D721Med (cell line): Measurements from ENCODE around the gene TBPL2.
"Not testable (repeated sequence)": the region's sequence is repeated elsewhere in the genome, so short reads cannot be mapped to it uniquely, and the experiment has no call there.

ENCODE experiments used
- DNase-seq: peaks from one replicate; pipeline ENCODE4 v3.0.0; 2011; ENCODE audit warnings: low spot score; ENCODE audit not compliant: insufficient read length
- FAIRE-seq: peaks from 2 replicates; lab custom pipeline; 2011; peaks lifted over from hg19 to GRCh38; lab: Jason Lieb, UNC
- TF ChIP-seq, protein P1 (sequence below): IDR thresholded peaks from 2 replicates; pipeline ENCODE4 v1.5.1; 2012; ENCODE audit warnings: mild to moderate bottlenecking, control low read depth; ENCODE audit not compliant: insufficient read depth; ENCODE audit errors: missing control alignments

The TBPL2 gene

GRCh38 chr14:55388160-55388559, 52.3 kb downstream of the TBPL2 start:
- TF ChIP-seq, protein P1, sequence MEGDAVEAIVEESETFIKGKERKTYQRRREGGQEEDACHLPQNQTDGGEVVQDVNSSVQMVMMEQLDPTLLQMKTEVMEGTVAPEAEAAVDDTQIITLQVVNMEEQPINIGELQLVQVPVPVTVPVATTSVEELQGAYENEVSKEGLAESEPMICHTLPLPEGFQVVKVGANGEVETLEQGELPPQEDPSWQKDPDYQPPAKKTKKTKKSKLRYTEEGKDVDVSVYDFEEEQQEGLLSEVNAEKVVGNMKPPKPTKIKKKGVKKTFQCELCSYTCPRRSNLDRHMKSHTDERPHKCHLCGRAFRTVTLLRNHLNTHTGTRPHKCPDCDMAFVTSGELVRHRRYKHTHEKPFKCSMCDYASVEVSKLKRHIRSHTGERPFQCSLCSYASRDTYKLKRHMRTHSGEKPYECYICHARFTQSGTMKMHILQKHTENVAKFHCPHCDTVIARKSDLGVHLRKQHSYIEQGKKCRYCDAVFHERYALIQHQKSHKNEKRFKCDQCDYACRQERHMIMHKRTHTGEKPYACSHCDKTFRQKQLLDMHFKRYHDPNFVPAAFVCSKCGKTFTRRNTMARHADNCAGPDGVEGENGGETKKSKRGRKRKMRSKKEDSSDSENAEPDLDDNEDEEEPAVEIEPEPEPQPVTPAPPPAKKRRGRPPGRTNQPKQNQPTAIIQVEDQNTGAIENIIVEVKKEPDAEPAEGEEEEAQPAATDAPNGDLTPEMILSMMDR, result no peak
- no peak for DNase-seq
- no peak for FAIRE-seq

GRCh38 chr14:55387121-55387520, 53.3 kb downstream of the TBPL2 start:
- FAIRE-seq (no peak), DNase-seq (no peak)
- TF ChIP-seq, protein P1, result no peak

GRCh38 chr14:55386037-55386808, 54.2 kb downstream of the TBPL2 start:
- TF ChIP-seq, protein P1, result no peak
- DNase-seq, result no peak
- FAIRE-seq, result no peak

- DNase-seq (no peak), FAIRE-seq (no peak)
- TF ChIP-seq, protein P1, result no peak
Measured at GRCh38 chr14:55384536-55384935, 55.9 kb downstream of the TBPL2 start.

DNA sequence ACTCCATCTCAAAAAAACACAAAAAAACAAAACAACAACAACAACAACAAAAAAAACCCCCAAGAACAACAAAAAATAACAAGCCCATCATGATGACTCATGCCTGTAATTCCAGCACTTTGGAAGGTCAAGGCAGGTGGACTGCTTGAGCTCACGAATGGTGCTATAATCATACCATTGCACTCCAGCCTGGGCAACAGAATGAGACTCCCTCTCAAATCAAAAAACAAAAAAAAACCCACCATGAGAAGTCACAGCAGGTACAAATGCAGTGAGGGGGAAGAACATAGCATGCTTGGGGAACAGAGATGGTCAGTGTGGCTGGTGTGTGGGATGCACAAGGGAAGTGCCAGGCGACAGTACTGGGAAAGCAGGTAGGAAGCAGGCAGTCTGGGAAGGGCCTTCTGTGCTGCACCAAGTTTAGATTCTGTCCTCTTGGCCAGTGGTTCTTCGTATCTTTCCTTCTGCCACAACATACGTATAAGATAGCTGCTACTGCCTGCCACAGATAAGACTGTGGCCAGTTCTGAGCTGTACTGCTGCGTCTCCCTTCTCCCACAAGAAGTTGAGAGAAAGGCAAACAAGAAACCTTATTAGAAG, 56.8 kb downstream of the TBPL2 start:
- TF ChIP-seq, protein P1, result no peak
- FAIRE-seq, result no peak
- no peak for DNase-seq

- DNase-seq, FAIRE-seq: not testable (repeated sequence)
Measured at GRCh38 chr14:55383056-55383466, 57.4 kb downstream of the TBPL2 start.

DNA sequence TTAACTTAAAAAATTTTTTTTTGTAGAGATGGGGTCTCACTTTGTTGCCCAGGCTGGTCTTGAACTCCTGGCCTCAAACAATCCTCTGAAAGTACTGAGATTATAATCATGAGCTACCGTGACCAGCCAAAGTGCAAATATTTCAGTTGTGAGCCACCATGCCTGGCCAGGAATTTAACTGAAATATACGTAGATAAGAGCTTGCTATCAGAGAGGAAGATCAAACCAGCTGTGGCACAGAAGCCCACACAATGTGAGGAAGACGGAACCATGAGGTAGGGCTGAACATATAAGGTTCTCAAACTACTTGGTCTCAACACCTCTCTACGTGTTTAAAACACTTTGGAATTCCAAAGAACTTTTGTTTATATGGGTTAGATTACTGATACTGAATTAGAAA, 57.9 kb downstream of the TBPL2 start:
- TF ChIP-seq, protein P1, result no peak
- DNase-seq (no peak), FAIRE-seq (no peak)
